ENCODE measurements around the gene CSGALNACT2. TPM values are rescaled to one million over a fixed set of nuclear protein-coding genes. Genes with fewer than 3 reads are reported as not detected.

The CSGALNACT2 gene
- total and polyA plus RNA-seq, 2 experiments from 2014 or later, result 7.7 to 13.9 TPM

GRCh38 chr10:43200538-43201390 is 62.5 kb downstream of the CSGALNACT2 start:
- no peak for TF ChIP-seq EZH2phosphoT487 (IDR thresholded peaks at IDR 0.05; ENCODE audit: low read depth, severe bottlenecking, unreplicated experiment)
- TF ChIP-seq EZH2 (IDR thresholded peaks at IDR 0.05; ENCODE audit: borderline replicate concordance), result no peak
- TF ChIP-seq CTCF (IDR thresholded peaks at IDR 0.05; ENCODE audit: poor library complexity), result no peak
- no peak overlapping the region for H3K4me3 ChIP-seq
- H3K4me1 ChIP-seq (ENCODE audit: insufficient read depth), result peaks cover 6% of the 10 kb centered on the region
- H2AFZ ChIP-seq, result no peak overlapping the region
- no peak overlapping the region for H3K27ac ChIP-seq
- H4K20me1 ChIP-seq (ENCODE audit: insufficient read depth, poor library complexity, severe bottlenecking), result no peaks in the 10 kb centered on the region
- no peaks in the 10 kb centered on the region for H3K9me3 ChIP-seq (ENCODE audit: low read depth)
- H3K4me2 ChIP-seq, result no peak overlapping the region
- 93% methylated on average over 13 of the region's 13 CpGs for WGBS (ENCODE audit: low lambda C conversion rate, missing lambda C conversion rate)
- no peaks in the 10 kb centered on the region for H3K79me2 ChIP-seq
- H3K9me2 ChIP-seq (replicated peaks; ENCODE audit: insufficient read depth), result no peaks in the 10 kb centered on the region
- H3K36me3 ChIP-seq (replicated peaks; ENCODE audit: insufficient read depth, low read depth), result no peaks in the 10 kb centered on the region
- no peaks in the 10 kb centered on the region for H3K27me3 ChIP-seq
- DNase-seq (ENCODE audit: low spot score), result no peak

GRCh38 chr10:43201545-43202131 is 63.4 kb downstream of the CSGALNACT2 start:
- Histone ChIP-seq H3K4me3 (no peak overlapping the region), H3K79me2 (no peaks in the 10 kb centered on the region), H3K27ac (no peak overlapping the region), H3K9me2 (replicated peaks; ENCODE audit: insufficient read depth) (no peaks in the 10 kb centered on the region), H3K4me1 (ENCODE audit: insufficient read depth) (peaks cover 6% of the 10 kb centered on the region), H3K36me3 (replicated peaks; ENCODE audit: insufficient read depth, low read depth) (no peaks in the 10 kb centered on the region), H3K27me3 (no peaks in the 10 kb centered on the region), H3K9me3 (ENCODE audit: low read depth) (no peaks in the 10 kb centered on the region), H2AFZ (no peak overlapping the region), H4K20me1 (ENCODE audit: insufficient read depth, poor library complexity, severe bottlenecking) (no peaks in the 10 kb centered on the region), H3K4me2 (peak overlapping the region; percentile 97)
- DNase-seq (ENCODE audit: low spot score), result no peak
- WGBS (ENCODE audit: low lambda C conversion rate, missing lambda C conversion rate), result 94% methylated on average over 10 of the region's 11 CpGs
- no peak for TF ChIP-seq EZH2 (IDR thresholded peaks at IDR 0.05; ENCODE audit: borderline replicate concordance)
- TF ChIP-seq CTCF (IDR thresholded peaks at IDR 0.05; ENCODE audit: poor library complexity), result no peak
- TF ChIP-seq EZH2phosphoT487 (IDR thresholded peaks at IDR 0.05; ENCODE audit: low read depth, severe bottlenecking, unreplicated experiment), result no peak

GRCh38 chr10:43202224-43202656 is 64.0 kb downstream of the CSGALNACT2 start:
- no peaks in the 10 kb centered on the region for H4K20me1 ChIP-seq (ENCODE audit: insufficient read depth, poor library complexity, severe bottlenecking)
- peak overlapping the region; percentile 18 for H3K4me3 ChIP-seq
- H3K27ac ChIP-seq, result no peak overlapping the region
- H3K27me3 ChIP-seq, result no peaks in the 10 kb centered on the region
- peak; percentile 61 for DNase-seq (ENCODE audit: low spot score)
- H3K79me2 ChIP-seq, result no peaks in the 10 kb centered on the region
- 3% methylated on average over 11 of the region's 29 CpGs for WGBS (ENCODE audit: low lambda C conversion rate, missing lambda C conversion rate)
- peak; percentile 63 for TF ChIP-seq CTCF (IDR thresholded peaks at IDR 0.05; ENCODE audit: poor library complexity)
- no peak for TF ChIP-seq EZH2phosphoT487 (IDR thresholded peaks at IDR 0.05; ENCODE audit: low read depth, severe bottlenecking, unreplicated experiment)
- no peak for TF ChIP-seq EZH2 (IDR thresholded peaks at IDR 0.05; ENCODE audit: borderline replicate concordance)
- no peaks in the 10 kb centered on the region for H3K36me3 ChIP-seq (replicated peaks; ENCODE audit: insufficient read depth, low read depth)
- no peak overlapping the region for H2AFZ ChIP-seq
- H3K4me2 ChIP-seq, result peak overlapping the region; percentile 97
- H3K9me3 ChIP-seq (ENCODE audit: low read depth), result no peaks in the 10 kb centered on the region
- H3K4me1 ChIP-seq (ENCODE audit: insufficient read depth), result peaks cover 6% of the 10 kb centered on the region
- H3K9me2 ChIP-seq (replicated peaks; ENCODE audit: insufficient read depth), result no peaks in the 10 kb centered on the region
